GM12892 (cell line): ENCODE data around the gene SORBS1.

ENCODE experiments used
- POLR2A ChIP-seq: IDR thresholded peaks from 2 replicates; pipeline ENCODE4 v1.6.1; 2011; ENCODE audit warnings: low read depth, low read length, control low read depth
- POLR2AphosphoS5 ChIP-seq: IDR thresholded peaks from 2 replicates; pipeline ENCODE4 v1.6.1; 2011; ENCODE audit warnings: low read depth, low read length, control low read depth

DNA sequence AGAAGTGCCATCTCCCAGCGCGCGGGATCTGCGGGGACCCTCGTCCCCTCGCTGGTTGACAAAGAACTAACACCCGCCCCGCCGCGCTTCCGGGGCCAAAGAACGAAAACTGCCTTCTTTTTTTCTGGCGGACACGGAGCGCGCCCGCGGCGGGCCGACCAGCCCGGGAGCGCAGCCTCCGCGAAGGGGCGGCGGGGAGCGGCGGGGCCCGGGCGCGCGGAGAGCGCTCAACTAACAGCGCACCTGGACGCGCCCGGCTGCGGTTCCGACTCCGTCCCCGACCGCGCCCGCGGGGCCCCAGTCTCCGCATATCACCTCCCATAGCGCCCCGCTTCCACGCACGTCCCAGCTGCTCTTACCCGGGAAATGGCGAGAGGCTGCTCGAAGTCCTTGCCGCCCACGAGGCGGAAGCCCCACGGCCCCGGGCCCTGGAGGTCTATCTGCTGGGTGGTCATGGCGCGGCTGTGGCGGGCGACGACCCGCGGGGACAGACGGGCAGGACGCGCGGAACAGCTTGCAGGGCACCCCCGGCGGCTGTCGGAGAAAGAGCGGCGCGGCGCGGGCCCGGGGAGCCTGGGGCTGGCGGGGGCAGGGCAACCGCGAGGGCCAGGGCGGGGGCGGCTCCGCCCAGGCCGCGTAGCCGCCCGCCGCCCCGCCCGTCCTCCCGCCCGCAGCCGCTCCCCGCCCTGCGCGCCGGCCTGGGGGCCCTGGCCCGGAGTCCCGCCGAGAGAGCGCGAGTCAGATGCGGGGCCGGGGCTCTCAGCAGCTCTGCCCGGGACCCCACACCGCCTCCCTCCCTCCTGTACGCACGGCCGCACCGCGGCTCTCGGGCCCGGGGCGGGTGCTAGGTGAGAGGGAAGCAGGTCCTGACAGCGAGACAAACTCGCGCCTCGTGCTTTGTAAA lies 270.5 kb downstream of the SORBS1 start, which contains the start of gene PDLIM1:
- TF ChIP-seq POLR2A (peak; percentile 86), POLR2AphosphoS5 (peak; percentile 68)
